Fibroblast of upper back skin (primary cell): Measurements from ENCODE around the gene ZMYND19.
"Not testable (repeated sequence)": the region's sequence is repeated elsewhere in the genome, so short reads cannot be mapped to it uniquely, and the experiment has no call there.

ENCODE experiments used
- DNase-seq: peaks from one replicate; pipeline ENCODE4 v3.0.0-alpha.2; 2013

The ZMYND19 gene

GRCh38 chr9:137553654-137554053 lies 36.7 kb downstream of the ZMYND19 start:
- not testable (repeated sequence) for DNase-seq

GRCh38 chr9:137552022-137552768 lies 38.1 kb downstream of the ZMYND19 start:
- DNase-seq: no peak

- peak; percentile 83 for DNase-seq
Observed at GRCh38 chr9:137551264-137552021, 38.9 kb downstream of the ZMYND19 start, which contains the start of gene MRPL41. Gene MRPL41 (plus strand): TSS chr9:137551879. CDS start chr9:137552082, 203 bp downstream.

DNA sequence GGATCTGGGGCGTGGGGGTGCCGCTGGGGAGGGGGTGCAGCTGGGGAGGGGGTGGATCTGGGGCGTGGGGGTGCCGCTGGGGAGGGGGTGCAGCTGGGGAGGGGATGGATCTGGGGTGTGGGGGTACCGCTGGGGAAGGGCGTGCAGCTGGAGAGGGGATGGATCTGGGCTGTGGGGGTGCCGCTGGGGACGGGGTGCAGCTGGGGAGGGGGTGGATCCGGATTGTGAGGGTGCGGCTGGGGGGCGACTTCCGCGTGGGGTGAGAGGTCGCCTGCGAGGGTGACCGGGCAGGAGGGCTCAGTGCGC lies 39.4 kb downstream of the ZMYND19 start:
- not testable (repeated sequence) for DNase-seq

DNA sequence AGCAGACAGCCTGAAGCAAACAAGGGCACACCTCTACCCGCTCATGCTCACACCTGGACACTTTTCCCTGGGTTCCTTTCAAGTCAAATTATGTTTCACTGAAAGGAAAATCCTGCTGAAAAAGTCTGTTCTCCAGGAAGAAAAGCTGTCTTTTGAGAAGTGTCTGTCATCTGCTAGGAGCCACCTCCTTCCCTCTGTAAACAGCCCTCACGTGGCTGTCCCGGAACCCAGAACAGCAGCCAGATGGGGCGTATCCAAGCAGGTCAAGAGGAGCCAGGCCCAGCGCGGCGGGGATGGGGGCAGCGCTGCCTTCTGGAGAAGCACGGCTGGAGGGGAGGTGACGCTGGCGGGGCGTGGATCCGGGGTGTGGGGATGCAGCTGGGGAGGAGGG lies 40.1 kb downstream of the ZMYND19 start, which contains the start of gene PNPLA7:
Gene PNPLA7 (minus strand): TSS at position 172 of the 391 bp plus-strand sequence. CDS start 205 bp downstream, outside the sequence.
- peak; percentile 45 for DNase-seq

DNA sequence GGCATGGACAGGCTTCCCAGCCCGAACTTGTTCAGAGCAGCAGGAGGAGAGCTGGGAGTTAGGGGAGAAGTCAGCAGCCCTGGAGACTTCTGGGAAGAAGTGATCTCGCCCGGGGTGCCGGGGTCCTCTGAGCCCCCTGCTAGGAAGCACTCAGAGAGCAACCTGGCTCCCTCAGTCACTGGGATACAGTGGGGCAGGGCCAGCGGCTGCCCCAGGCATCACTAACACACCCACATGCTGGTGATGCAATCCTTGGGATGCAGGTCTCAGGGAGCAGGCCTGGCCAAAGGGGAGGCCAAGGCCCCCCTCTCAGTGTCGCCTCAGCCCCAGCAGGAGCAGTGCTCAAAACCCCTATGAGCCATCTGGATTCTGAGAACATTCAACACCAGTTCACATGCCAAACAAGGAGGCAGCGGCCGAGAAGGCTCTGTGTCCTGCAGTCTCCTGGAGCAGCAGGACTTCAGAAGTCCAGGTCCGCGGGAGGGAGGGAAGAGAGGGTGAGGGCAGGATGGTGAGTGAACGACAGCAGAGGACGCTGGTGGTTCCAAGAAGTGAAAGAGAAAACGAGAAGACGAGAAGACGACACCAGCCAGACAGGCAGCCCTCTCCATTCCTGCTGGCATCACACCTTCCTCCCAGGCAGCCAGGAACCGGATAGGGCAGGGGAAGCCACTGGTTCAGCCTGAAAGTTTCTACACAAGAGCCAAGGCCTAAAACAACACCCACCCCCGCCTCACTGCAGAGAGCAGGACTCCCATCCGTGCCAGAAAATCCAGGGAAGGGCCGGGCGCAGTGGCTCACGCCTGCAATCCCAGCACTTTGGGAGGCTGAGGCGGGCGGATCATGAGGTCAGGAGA lies 42.4 kb downstream of the ZMYND19 start:
- DNase-seq: no peak

GRCh38 chr9:137545123-137545522 lies 45.2 kb downstream of the ZMYND19 start:
- peak; percentile 12 for DNase-seq

DNA sequence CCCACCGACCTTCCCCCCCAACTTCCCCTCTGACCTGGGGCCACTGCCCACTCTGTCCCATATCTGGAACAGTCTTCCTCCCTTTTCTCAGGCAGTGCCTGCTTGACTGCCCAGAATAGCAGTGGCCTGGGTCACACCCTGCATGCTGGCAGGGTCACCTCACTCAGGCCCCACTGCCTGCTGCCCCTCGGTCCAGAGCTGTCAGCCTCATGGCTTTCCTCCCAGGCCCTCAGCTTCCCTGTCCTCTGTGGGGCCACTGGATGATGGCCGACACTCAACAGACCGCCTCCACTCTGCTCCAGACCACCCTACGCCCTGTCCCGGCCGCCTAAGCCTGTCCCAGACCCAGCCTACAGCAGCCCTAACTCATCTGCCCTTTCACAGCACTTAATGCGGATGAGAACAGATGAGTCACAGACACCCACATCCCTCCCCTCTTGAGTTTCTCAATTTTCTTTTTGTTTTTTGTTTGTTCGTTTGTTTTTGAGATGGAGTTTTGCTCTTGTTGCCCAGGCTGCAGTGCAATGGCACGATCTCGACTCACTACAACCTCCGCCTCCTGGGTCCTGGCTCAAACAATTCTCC lies 46.0 kb downstream of the ZMYND19 start:
- DNase-seq: no peak

GRCh38 chr9:137543237-137543963 lies 46.9 kb downstream of the ZMYND19 start:
- DNase-seq: no peak

DNA sequence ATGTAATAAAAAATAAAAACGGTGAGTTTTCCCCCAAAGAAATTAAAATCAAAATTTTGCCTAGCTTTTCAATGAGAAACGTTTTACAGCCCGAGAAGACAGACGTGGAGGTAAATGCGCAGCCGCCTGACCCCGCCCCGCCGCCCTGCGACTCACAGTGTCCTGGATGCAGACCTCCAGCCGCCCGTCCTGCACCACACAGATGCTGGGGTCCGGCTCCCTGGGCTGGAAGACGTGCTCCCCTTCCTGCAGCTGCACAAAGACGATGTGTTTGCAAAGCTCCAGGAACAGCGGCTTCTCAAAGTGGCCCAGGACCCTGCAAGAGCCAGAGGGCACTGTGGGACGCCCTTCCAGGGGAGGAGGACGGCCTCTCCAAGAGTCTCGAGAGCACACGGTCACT lies 47.8 kb downstream of the ZMYND19 start:
- DNase-seq: no peak

DNA sequence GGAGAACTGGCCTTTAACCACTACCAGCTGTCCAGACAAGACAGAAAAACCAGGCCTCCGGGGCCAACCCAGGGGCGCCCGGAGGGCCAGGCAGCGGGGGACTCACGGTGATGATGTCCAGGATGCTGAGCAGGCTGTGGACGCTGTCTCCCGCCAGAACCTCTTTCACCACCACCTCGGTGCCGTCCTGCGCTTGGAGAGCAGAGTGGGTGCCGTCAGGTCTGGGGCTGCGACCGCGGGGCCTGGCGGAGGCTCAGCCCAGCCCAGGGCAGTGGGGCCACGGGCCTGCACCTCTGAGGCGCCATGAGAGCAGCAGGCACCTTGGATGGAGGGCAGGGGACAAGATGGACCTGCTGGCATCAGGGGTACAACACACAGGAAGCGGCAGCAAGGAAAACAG lies 49.8 kb downstream of the ZMYND19 start:
- no peak for DNase-seq

DNA sequence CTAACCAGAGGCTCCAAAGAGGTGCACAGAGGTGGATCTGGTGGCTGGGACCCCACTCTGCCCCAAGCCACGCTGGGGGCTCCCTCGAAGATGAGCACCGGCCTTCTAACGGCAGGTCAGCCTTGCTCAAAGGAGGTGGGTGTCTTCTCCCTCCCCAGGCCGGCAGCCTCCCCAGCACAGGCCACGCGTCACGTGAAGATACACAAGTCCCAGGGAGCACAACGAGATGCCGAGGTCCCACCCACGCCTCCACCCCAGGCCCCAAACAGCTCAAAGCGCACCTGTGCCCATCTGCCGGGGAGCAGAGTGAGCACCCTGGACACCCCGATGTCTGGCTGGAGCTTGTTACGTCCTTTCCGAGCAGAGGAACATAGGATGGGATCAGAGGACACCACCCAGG lies 52.3 kb downstream of the ZMYND19 start:
- DNase-seq: no peak

DNA sequence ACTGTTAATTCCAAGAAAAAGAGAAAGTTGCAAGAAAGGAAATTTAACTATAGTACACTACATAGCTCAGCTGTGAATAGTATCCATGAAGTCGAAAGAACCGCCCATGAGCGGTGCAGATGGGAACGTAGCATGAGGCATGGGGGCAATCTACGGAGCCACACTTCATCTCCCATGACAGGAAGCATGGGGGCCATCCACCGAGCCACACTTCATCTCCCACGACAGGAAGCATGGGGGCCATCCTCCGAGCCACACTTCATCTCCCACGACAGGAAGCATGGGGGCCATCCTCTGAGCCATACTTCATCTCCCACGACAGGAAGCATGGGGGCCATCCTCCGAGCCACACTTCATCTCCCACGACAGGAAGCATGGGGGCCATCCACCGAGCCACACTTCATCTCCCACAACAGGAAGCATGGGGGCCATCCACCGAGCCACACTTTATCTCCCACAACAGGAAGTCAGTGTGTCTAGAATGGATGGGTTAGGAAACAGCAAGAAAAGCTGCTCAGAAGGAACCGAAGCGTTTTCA lies 53.6 kb downstream of the ZMYND19 start:
- not testable (repeated sequence) for DNase-seq

DNA sequence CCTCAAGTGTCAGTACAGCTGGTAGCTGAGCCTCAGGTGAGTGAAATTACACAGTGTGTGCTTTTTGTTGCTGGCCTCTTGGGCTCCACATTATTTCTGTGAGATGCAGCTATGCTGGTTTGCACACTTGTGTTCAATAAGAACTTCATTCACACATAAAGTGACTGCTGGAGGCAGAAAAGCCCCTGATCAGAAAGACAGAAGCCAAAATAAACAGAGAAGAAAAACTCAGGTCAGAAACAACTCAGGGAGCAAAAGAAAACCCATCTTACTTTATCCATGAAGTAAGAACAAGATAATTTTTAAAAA lies 55.2 kb downstream of the ZMYND19 start:
- DNase-seq: no peak

GRCh38 chr9:137534256-137535119 lies 55.8 kb downstream of the ZMYND19 start:
- DNase-seq: peak; percentile 59

- not testable (repeated sequence) for DNase-seq
Observed at GRCh38 chr9:137532891-137533468, 57.3 kb downstream of the ZMYND19 start.
